Forelimb muscle (tissue), 1 donor: ENCODE measurements around the gene PRAMEF4. TPM values are rescaled to one million over a fixed set of nuclear protein-coding genes. Genes with fewer than 3 reads are reported as not detected.
"Not testable (repeated sequence)": the region's sequence is repeated elsewhere in the genome, so short reads cannot be mapped to it uniquely, and the experiment has no call there.

Experiments used
- DNase-seq: peaks from one replicate; pipeline ENCODE4 v3.0.0-alpha.2; 2013; ENCODE audit warnings: low read depth
- polyA plus RNA-seq: library from polyadenylated mRNA; unstranded; fragments of 120-200 nt; gene quantifications from one replicate; pipeline ENCODE4 v1.2.1, GENCODE V29; 2013; ENCODE audit not compliant: insufficient read length

The PRAMEF4 gene
- polyA plus RNA-seq, result not detected

DNA sequence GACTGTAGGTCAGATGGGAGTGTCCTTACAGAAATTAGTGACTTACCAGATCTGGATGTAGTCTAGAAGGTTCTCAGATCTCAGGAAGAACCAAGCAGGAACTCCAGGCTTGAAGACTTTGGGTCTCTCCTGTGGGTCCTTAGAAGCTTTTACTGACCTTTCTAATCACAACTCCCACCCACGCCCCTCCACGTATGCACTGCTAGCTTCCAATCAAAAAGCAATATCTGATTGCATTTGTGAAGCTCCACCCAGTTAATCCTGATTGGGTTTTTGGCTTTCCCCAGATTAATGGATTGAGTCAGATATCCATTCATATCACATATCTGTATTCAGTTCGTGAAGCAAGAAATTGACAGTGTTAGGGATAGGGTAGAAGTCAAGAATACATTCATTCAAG is at the start of gene PRAMEF4:
Gene PRAMEF4, minus strand, starts transcription at position 101 of the 400 bp plus-strand sequence. CDS start 2,807 bp downstream, outside the sequence.
- not testable (repeated sequence) for DNase-seq

DNA sequence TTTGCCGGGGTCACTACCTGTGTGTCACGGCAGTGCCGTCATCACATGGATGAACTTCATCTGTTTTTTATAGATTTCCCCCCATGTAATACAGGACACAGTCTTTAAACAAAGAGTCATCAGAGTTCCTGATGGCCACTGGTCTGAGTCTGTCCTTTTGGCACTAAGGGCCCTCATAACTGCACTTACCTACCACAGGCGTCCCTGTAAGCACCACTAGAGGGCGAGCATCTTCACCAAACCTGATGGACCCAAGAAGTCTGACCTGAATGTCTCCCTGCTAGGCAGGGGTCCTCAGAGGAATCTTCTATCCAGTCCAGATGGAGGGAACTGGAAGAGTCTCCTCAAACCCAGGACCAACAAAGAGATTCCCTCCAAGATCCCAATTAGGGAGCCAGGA is 38.4 kb upstream of the PRAMEF4 start:
- DNase-seq, result not testable (repeated sequence)

DNA sequence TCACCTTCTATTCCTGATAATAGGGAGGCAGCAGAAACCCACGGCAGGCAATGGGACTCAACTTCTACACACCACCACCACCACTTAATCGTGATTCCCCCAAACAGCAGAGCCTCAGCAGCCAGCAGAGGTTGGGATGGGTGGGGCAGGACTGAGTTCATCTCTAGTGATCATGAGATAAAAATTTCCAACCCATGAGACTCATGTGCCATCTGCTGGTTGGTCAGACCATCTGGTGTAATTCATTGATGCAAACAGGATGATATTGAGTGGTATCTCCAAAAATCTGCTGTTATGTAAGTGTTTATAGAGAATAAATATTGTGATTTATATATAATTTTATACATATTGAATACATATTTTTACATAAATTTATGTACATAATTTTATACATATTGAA is 35.7 kb upstream of the PRAMEF4 start:
- DNase-seq, result not testable (repeated sequence)

DNA sequence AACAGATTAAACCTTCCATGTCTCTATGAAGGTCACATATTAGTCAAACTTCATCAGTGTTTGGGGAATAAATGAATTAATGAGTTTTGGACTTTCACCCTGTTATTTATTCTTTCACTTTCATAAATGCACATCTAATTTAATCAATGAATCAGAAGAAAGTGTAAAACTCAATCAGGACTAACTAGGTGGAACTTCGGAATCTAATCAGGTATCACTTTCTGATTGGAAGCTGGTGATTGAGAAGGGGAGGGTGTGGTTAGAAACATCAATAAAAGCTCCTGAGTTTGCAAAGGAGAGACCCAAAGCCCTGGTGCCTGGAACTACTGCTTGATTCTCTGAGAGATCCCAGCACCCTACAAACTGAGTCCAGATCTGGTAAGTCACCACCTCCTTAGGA is 30.3 kb upstream of the PRAMEF4 start, which contains the start of gene PRAMEF7:
Gene PRAMEF7, plus strand, starts transcription at position 301 of the 400 bp plus-strand sequence. CDS start 1,083 bp downstream, outside the sequence.
- not testable (repeated sequence) for DNase-seq

DNA sequence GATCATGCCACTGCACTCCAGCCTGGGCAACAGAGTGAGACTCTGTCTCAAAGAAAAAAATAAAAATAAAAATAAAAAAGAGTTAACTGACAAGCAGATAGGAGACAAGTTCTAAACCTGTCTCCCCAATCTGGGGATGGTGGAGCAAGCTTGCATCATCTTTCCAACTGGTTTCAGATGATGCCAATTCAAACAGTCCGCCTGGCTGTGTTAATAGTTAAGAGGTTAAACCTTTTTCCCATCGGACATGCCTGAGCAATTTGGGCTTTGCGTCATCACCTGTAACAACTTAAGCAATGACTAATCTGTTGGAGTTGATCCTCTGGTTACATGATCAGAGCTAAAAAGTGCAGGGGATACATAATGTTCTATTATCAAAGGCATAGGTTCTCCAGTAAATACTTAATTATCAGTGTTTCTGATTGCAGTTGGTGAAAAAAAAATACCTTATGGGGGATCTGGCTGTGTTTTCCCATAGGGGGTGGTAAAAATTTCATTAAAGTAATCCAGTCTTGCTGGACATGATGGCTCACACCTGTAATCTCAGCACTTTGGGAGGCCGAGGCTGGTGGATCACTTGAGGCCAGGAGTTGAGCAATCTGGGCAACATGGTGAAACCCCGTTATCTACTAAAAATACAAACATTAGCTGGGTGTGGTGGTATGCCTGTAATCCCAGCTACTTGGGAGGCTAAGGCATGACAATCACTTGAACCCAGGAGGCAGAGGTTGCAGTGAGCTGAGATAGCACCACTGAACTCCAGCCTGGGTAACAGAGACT is 18.0 kb upstream of the PRAMEF4 start:
- DNase-seq, result not testable (repeated sequence)

DNA sequence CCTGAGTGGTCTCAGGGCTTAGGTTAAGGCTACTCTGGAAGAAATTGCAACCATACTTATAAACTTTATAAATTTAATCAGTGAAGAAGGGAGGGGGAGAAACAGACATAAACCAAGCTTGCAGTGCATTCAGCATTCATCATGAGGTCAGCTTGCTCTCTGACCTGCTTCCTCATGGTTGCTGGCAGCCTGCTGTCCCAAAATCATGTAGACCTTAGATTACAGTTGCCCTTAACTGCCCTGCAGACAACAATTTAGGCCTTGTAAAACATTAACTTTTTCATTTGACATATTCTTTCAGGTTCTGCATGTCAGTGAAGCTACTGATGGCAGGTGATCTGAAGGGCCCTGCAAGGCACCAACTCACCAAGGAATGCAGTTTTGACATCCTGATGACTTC is 13.2 kb upstream of the PRAMEF4 start:
- not testable (repeated sequence) for DNase-seq

DNA sequence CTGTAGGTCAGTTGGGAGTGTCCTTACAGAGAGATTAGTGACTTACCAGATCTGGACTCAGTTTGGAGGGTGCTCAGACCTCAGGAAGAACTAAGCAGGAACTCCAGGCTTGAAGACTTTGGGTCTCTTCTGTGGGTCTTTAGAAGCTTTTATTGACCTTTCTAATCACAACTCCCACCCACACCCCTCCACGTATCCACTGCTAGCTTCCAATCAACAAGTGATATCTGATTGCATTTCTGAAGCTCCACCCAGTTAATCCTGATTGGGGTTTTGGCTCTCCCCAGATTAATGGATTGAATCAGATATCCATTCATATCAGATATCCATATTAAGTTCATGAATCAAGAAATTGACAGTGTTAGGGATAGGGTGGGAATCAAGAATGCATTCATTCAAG is 12.2 kb upstream of the PRAMEF4 start, which contains the start of gene PRAMEF10:
Gene PRAMEF10, minus strand, starts transcription at position 101 of the 400 bp plus-strand sequence. CDS start 2,423 bp downstream, outside the sequence.
- not testable (repeated sequence) for DNase-seq

DNA sequence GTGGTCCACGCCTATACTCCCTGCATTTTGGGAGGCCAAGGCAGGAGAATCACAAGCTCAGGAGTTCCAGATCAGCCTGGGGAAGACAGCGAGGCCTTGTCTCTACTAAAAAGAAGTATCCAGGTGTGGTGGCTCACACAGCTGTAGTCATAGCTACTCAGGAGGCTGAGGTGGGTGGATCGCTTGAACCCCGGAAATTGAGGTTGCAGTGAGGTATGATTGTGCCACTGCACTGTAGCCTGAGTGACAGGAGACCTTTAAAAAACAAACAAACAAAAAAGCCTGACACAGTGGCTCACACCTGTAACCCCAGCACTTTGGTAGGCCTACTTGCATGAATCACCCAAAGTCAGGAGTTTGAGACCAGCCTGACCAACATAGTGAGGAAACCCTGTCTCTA is 7.5 kb downstream of the PRAMEF4 start:
- DNase-seq, result not testable (repeated sequence)

DNA sequence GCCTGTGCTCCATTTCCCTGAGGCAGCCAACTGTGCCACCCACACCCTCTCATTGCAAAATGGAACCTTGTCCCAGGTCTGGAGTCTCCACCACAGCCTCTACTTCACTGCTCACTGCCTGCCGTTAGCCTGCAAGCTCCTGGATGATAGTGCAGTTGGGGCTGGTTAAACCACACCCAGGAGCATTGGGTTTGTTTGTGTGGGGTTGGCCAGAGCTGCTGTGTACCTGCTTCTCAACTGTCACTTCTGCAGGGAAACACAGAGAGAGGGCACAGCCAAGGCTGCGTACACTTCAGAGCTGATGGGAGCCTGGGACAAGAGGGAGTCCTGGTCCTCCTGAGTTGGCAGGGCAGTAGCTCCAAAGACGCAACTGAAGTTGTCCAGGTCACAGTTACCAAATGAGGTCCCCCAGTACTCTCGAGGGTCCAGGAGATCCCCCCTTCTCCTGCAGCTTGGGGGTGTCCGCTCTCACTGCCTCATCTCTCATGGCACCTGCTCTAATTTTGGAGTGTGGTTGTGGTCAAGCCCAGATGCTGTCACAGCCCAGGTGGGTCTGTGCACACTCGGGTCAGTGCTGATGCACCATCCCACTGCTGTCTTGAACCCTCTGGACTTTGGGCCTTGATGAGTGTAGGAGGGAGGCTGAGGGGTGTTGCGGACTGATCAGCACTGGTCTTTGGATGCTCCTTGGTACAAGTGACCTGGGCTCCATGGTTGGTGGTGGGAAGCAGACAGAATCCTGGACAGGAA is 22.7 kb downstream of the PRAMEF4 start:
- DNase-seq, result not testable (repeated sequence)

DNA sequence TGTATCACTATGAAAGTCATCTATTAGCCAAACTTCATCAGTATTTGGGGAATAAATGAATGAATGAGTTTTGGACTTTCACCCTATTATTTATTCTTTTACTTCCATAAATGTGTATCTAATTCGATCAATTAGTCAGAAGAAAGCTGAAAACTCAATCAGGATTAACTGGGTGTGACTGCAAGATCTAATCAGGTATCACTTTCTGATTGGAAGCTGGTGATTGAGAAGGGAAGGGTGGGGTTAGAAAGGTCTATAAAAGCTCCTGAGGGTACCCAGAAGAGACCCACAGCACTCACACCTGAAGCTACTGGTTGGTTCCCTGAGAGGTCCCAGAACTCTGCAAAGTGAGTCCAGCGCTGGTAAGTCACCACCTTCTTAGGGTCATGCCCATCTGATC is 29.2 kb downstream of the PRAMEF4 start, which contains the start of gene PRAMEF2:
Gene PRAMEF2, plus strand, starts transcription at position 301 of the 400 bp plus-strand sequence. CDS start 1,924 bp downstream, outside the sequence.
- not testable (repeated sequence) for DNase-seq

DNA sequence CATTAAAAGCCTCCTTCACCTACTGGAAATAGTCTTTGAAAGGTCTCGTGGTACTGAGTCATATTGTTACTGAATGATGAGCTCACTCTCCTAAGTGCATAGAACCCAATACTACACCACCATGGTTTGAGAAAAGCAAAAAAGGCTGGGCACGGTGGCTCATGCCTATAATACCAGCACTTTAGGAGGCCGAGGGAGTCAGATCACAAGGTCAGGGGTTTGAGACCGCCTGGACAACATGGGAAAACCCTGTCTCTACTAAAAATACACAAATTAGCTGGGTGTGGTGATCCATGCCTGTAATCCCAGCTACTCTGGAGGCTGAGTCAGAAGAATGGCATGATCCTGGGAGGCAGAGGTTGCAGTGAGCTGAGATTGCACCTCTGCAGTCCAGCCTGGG is 34.2 kb downstream of the PRAMEF4 start:
- no peak for DNase-seq

DNA sequence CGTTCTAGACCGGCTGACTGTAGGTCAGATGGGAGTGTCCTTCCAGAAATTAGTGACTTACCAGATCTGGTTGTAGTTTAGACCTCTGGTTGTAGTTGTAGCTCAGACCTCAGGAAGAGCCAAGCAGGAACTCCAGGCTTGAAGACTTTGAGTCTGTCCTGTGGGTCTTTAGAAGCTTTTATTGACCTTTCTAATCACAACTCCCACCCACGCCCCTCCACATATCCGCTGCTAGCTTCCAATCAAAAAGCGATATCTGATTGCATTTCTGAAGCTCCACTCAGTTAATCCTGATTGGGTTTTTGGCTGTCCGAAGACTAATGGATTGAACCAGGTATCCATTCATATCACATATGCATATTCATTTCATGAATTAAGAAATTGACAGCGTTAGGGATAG is 37.4 kb downstream of the PRAMEF4 start, which contains the start of gene HNRNPCL1:
Gene HNRNPCL1, minus strand, starts transcription at position 101 of the 400 bp plus-strand sequence. CDS start 431 bp downstream, outside the sequence.
- DNase-seq, result not testable (repeated sequence)

DNA sequence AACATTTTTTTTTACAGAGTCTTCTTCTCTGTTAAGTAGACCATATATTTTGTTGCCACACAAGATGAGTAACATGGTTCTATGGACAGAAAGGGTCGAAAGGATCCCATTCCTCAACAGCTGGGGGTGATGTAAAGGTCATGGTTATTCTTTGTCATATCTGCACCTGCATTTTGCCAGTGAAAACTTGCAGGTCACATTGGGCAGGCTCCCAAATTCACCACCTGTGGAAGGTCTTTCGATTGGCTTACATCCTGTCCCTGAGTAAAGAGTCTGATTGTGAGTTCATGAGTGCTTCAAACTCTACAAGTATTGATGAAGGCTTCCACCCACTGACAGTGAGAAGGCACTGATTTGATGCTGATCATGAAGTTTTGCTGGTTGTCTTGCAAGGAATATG is 52.8 kb downstream of the PRAMEF4 start:
- not testable (repeated sequence) for DNase-seq

DNA sequence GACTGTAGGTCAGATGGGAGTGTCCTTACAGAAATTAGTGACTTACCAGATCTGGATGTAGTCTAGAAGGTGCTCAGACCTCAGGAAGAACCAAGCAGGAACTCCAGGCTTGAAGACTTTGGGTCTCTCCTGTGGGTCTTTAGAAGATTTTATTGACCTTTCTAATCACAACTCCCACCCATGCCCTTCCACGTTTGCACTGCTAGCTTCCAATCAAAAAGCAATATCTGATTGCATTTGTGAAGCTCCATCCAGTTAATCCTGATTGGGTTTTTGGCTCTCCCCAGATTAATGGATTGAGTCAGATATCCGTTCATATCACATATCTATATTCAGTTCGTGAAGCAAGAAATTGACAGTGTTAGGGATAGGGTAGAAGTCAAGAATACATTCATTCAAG is 54.7 kb downstream of the PRAMEF4 start, which contains the start of gene PRAMEF11:
Gene PRAMEF11, minus strand, starts transcription at position 101 of the 400 bp plus-strand sequence. CDS start 2,621 bp downstream, outside the sequence.
- DNase-seq, result not testable (repeated sequence)

Other genes starting within 250 kb of the PRAMEF4 start
- not detected for gene AADACL4, start 242.1 kb downstream of the PRAMEF4 start, polyA plus RNA-seq
- not detected for gene AADACL3, start 170.1 kb downstream of the PRAMEF4 start, polyA plus RNA-seq
- 0.99 TPM for gene CFAP107, start 140.0 kb downstream of the PRAMEF4 start, polyA plus RNA-seq
- gene PRAMEF12, start 112.5 kb downstream of the PRAMEF4 start, polyA plus RNA-seq, result not detected
- gene PRAMEF1, start 94.8 kb downstream of the PRAMEF4 start, polyA plus RNA-seq, result not detected
- not detected for gene PRAMEF11, start 54.8 kb downstream of the PRAMEF4 start, polyA plus RNA-seq
- not detected for gene HNRNPCL1, start 37.5 kb downstream of the PRAMEF4 start, polyA plus RNA-seq
- not detected for gene PRAMEF2, start 29.1 kb downstream of the PRAMEF4 start, polyA plus RNA-seq
- not detected for gene PRAMEF10, start 12.1 kb upstream of the PRAMEF4 start, polyA plus RNA-seq
- gene PRAMEF7, start 30.4 kb upstream of the PRAMEF4 start, polyA plus RNA-seq, result not detected
- gene PRAMEF6, start 61.4 kb upstream of the PRAMEF4 start, polyA plus RNA-seq, result not detected
- not detected for gene PRAMEF27, start 170.4 kb upstream of the PRAMEF4 start, polyA plus RNA-seq
- not detected for gene HNRNPCL3, start 174.6 kb upstream of the PRAMEF4 start, polyA plus RNA-seq
- not detected for gene PRAMEF25, start 184.6 kb upstream of the PRAMEF4 start, polyA plus RNA-seq
- not detected for gene HNRNPCL2, start 230.7 kb upstream of the PRAMEF4 start, polyA plus RNA-seq